Measurements from ENCODE around the gene SLC34A3. TPM values are rescaled to one million over a fixed set of nuclear protein-coding genes. Genes with fewer than 3 reads are reported as not detected.

The SLC34A3 gene
- total RNA-seq, 2 experiments from 2014 or later: not detected

Other genes with a start within 250 kb of the SLC34A3 start
- gene LCNL1, start 247.9 kb upstream of the SLC34A3 start, total RNA-seq: 1 to 10 TPM in 1 of 2 experiments, under 1 TPM in 1; 0.98 to 1.0 TPM
- gene PAXX, start 238.5 kb upstream of the SLC34A3 start, total RNA-seq: 10 to 100 TPM; 64.4 to 68.5 TPM
- gene CLIC3, start 234.3 kb upstream of the SLC34A3 start, total RNA-seq: 1 to 10 TPM; 3.7 to 4.9 TPM
- gene ABCA2, start 202.7 kb upstream of the SLC34A3 start, total RNA-seq: 10 to 100 TPM; 55.5 to 65.9 TPM
- gene FUT7, start 198.8 kb upstream of the SLC34A3 start, total RNA-seq: 10 to 100 TPM in 1 of 2 experiments, 1 to 10 TPM in 1; 9.9 to 10.4 TPM
- gene NPDC1, start 184.7 kb upstream of the SLC34A3 start, total RNA-seq: 10 to 100 TPM; 82.8 to 89.2 TPM
- under 1 TPM; 0.15 to 0.40 TPM for gene ENTPD2, start 176.8 kb upstream of the SLC34A3 start, total RNA-seq
- 10 to 100 TPM; 26.8 to 27.0 TPM for gene SAPCD2, start 160.3 kb upstream of the SLC34A3 start, total RNA-seq
- gene UAP1L1, start 153.4 kb upstream of the SLC34A3 start, total RNA-seq: 10 to 100 TPM; 20.2 to 21.9 TPM
- 10 to 100 TPM; 51.4 to 51.9 TPM for gene MAN1B1, start 143.9 kb upstream of the SLC34A3 start, total RNA-seq
- 100 to 1,000 TPM; 253 to 257 TPM for gene DPP7, start 116.2 kb upstream of the SLC34A3 start, total RNA-seq
- under 1 TPM; 0.40 to 0.43 TPM for gene GRIN1, start 91.7 kb upstream of the SLC34A3 start, total RNA-seq
- not detected for gene LRRC26, start 60.9 kb upstream of the SLC34A3 start, total RNA-seq
- not detected for gene TMEM210, start 58.8 kb upstream of the SLC34A3 start, total RNA-seq
- 10 to 100 TPM; 53.3 to 57.8 TPM for gene ANAPC2, start 42.3 kb upstream of the SLC34A3 start, total RNA-seq
- gene SSNA1, start 42.2 kb upstream of the SLC34A3 start, total RNA-seq: 10 to 100 TPM; 70.0 to 76.3 TPM
- 1 to 10 TPM; 8.5 to 9.4 TPM for gene TPRN, start 30.2 kb upstream of the SLC34A3 start, total RNA-seq
- 10 to 100 TPM; 28.9 to 29.2 TPM for gene TMEM203, start 25.3 kb upstream of the SLC34A3 start, total RNA-seq
- gene NDOR1, start 25.2 kb upstream of the SLC34A3 start, total RNA-seq: 10 to 100 TPM; 27.7 to 30.0 TPM
- gene RNF208, start 8.7 kb upstream of the SLC34A3 start, total RNA-seq: 1 to 10 TPM; 2.2 to 2.5 TPM
- gene CYSRT1, start 5.7 kb upstream of the SLC34A3 start, total RNA-seq: under 1 TPM; 0.86 to 0.93 TPM
- gene RNF224, start 3.4 kb upstream of the SLC34A3 start, total RNA-seq: under 1 TPM in 1 of 2 experiments, not detected in 1; 0.20 TPM
- gene TUBB4B, start 10.4 kb downstream of the SLC34A3 start, total RNA-seq: 100 to 1,000 TPM; 314 to 319 TPM
- gene STPG3, start 20.4 kb downstream of the SLC34A3 start, total RNA-seq: not detected
- gene NELFB, start 24.4 kb downstream of the SLC34A3 start, total RNA-seq: 10 to 100 TPM; 58.8 to 59.6 TPM
- gene TOR4A, start 46.8 kb downstream of the SLC34A3 start, total RNA-seq: 10 to 100 TPM; 22.4 to 23.2 TPM
- under 1 TPM; 0.71 to 0.75 TPM for gene NRARP, start 71.4 kb downstream of the SLC34A3 start, total RNA-seq
- 10 to 100 TPM; 17.9 to 18.1 TPM for gene EXD3, start 192.3 kb downstream of the SLC34A3 start, total RNA-seq
- gene NOXA1, start 192.5 kb downstream of the SLC34A3 start, total RNA-seq: under 1 TPM; 0.50 to 0.73 TPM
- not detected for gene ENTPD8, start 210.5 kb downstream of the SLC34A3 start, total RNA-seq
- 10 to 100 TPM; 29.0 to 31.9 TPM for gene NSMF, start 228.4 kb downstream of the SLC34A3 start, total RNA-seq